ENCODE results near the gene ACSL6.

GRCh38 chr5:131996210-131997025, 15.0 kb downstream of the ACSL6 start:
- TF ChIP-seq ZNF423 (tag by site-specific recombination; IDR thresholded peaks at IDR 0.05) (no peak), ZNF398 (tag by site-specific recombination; IDR thresholded peaks at IDR 0.05) (no peak), TCF7L2 (IDR thresholded peaks at IDR 0.05; ENCODE audit: borderline replicate concordance, low read depth, low read length) (no peak), CTCF (tag by site-specific recombination; IDR thresholded peaks at IDR 0.05) (no peak), ZBTB20 (tag by site-specific recombination; IDR thresholded peaks at IDR 0.05) (no peak), ZNF518A (tag by site-specific recombination; conservative IDR thresholded peaks at IDR 0.05; ENCODE audit: low read depth) (no peak), ZNF629 (tag by site-specific recombination; IDR thresholded peaks at IDR 0.05) (no peak), ELK4 (IDR thresholded peaks at IDR 0.05; ENCODE audit: borderline replicate concordance, low read depth, low read length) (no peak)

Measured in HEK293 (cell line).